ENCODE results near the gene ZBTB20. TPM values are rescaled to one million over a fixed set of nuclear protein-coding genes. Genes with fewer than 3 reads are reported as not detected.

ZBTB20 gene
- total RNA-seq, 1 experiment from 2014 or later = 3.7 TPM

GRCh38 chr3:114519415-114519814, 627.7 kb downstream of the ZBTB20 start:
- Histone ChIP-seq H3K36me3 (ENCODE audit: low read depth, low read length) (no peaks in the 10 kb centered on the region), H3K27ac (ENCODE audit: low read length) (no peak overlapping the region), H3F3A (ENCODE audit: low read length, unreplicated experiment) (no peaks in the 10 kb centered on the region), H3K9ac (ENCODE audit: low read length) (no peak overlapping the region), H3K4me2 (ENCODE audit: low read length) (no peak overlapping the region), H3K79me2 (ENCODE audit: low read length) (no peaks in the 10 kb centered on the region), H3K27me3 (ENCODE audit: low read length) (no peaks in the 10 kb centered on the region), H4K20me1 (ENCODE audit: low read length) (no peaks in the 10 kb centered on the region), H3K4me3 (ENCODE audit: low read length) (no peak overlapping the region), H3K9me2 (replicated peaks; ENCODE audit: low read length) (no peaks in the 10 kb centered on the region), H3K9me3 (ENCODE audit: low read length) (no peaks in the 10 kb centered on the region), H2AFZ (ENCODE audit: low read length) (no peak overlapping the region), H3K4me1 (ENCODE audit: insufficient read depth, low read length) (no peaks in the 10 kb centered on the region)
- no peak for TF ChIP-seq CTCF (conservative IDR thresholded peaks at IDR 0.05; ENCODE audit: low read depth, low read length)
- no peak for TF ChIP-seq EZH2 (IDR thresholded peaks at IDR 0.05; ENCODE audit: low read length, unreplicated experiment)
- no peak for TF ChIP-seq EZH2phosphoT487 (IDR thresholded peaks at IDR 0.05; ENCODE audit: borderline replicate concordance, low read length)
- intact Hi-C loops (cut with micrococcal nuclease) = no loop called here
- ChIA-PET CTCF (no interaction called here), POLR2A (ENCODE audit: unreplicated experiment) (interaction anchor here (0.6 kb wide), 1 partner anchor 243 kb away, joined by 14 read pairs; no protein-coding TSS in a partner anchor)
- BruUV-seq (replicated peaks) = no TSS peak
- DNase-seq (no peak), ATAC-seq (no peak)

- Histone ChIP-seq H3K27ac (ENCODE audit: low read length) (no peak overlapping the region), H3K9ac (ENCODE audit: low read length) (no peak overlapping the region), H2AFZ (ENCODE audit: low read length) (no peak overlapping the region), H3K9me2 (replicated peaks; ENCODE audit: low read length) (no peaks in the 10 kb centered on the region), H3K4me3 (ENCODE audit: low read length) (no peak overlapping the region), H3K79me2 (ENCODE audit: low read length) (no peaks in the 10 kb centered on the region), H3K27me3 (ENCODE audit: low read length) (no peaks in the 10 kb centered on the region), H3K9me3 (ENCODE audit: low read length) (no peaks in the 10 kb centered on the region), H3K4me1 (ENCODE audit: insufficient read depth, low read length) (no peaks in the 10 kb centered on the region), H4K20me1 (ENCODE audit: low read length) (no peaks in the 10 kb centered on the region), H3K36me3 (ENCODE audit: low read depth, low read length) (no peaks in the 10 kb centered on the region), H3F3A (ENCODE audit: low read length, unreplicated experiment) (no peaks in the 10 kb centered on the region), H3K4me2 (ENCODE audit: low read length) (no peak overlapping the region)
- DNase-seq (no peak), ATAC-seq (no peak)
- TF ChIP-seq CTCF (conservative IDR thresholded peaks at IDR 0.05; ENCODE audit: low read depth, low read length) (no peak), EZH2phosphoT487 (IDR thresholded peaks at IDR 0.05; ENCODE audit: borderline replicate concordance, low read length) (no peak), EZH2 (IDR thresholded peaks at IDR 0.05; ENCODE audit: low read length, unreplicated experiment) (no peak)
- intact Hi-C loops (cut with micrococcal nuclease) = no loop called here
- no TSS peak for BruUV-seq (replicated peaks)
- ChIA-PET POLR2A (ENCODE audit: unreplicated experiment) (no interaction called here), CTCF (no interaction called here)
These were observed 628.8 kb downstream of the ZBTB20 start for GRCh38 chr3:114518206-114518808.

GRCh38 chr3:114510201-114510600, 636.9 kb downstream of the ZBTB20 start:
- Histone ChIP-seq H4K20me1 (ENCODE audit: low read length) (no peaks in the 10 kb centered on the region), H3F3A (ENCODE audit: low read length, unreplicated experiment) (no peaks in the 10 kb centered on the region), H3K4me3 (ENCODE audit: low read length) (no peak overlapping the region), H3K79me2 (ENCODE audit: low read length) (no peaks in the 10 kb centered on the region), H3K9me2 (replicated peaks; ENCODE audit: low read length) (no peaks in the 10 kb centered on the region), H3K9ac (ENCODE audit: low read length) (no peak overlapping the region), H3K27me3 (ENCODE audit: low read length) (peaks cover 3% of the 10 kb centered on the region; the same call in 1 of the 2 replicates), H3K4me2 (ENCODE audit: low read length) (no peak overlapping the region), H2AFZ (ENCODE audit: low read length) (no peak overlapping the region), H3K27ac (ENCODE audit: low read length) (no peak overlapping the region), H3K4me1 (ENCODE audit: insufficient read depth, low read length) (no peaks in the 10 kb centered on the region), H3K36me3 (ENCODE audit: low read depth, low read length) (no peaks in the 10 kb centered on the region), H3K9me3 (ENCODE audit: low read length) (no peaks in the 10 kb centered on the region)
- DNase-seq (no peak), ATAC-seq (no peak)
- BruUV-seq (replicated peaks) = no TSS peak
- ChIA-PET CTCF (no interaction called here), POLR2A (ENCODE audit: unreplicated experiment) (no interaction called here)
- no peak for TF ChIP-seq EZH2phosphoT487 (IDR thresholded peaks at IDR 0.05; ENCODE audit: borderline replicate concordance, low read length)
- TF ChIP-seq EZH2 (IDR thresholded peaks at IDR 0.05; ENCODE audit: low read length, unreplicated experiment) = no peak
- TF ChIP-seq CTCF (conservative IDR thresholded peaks at IDR 0.05; ENCODE audit: low read depth, low read length) = no peak
- intact Hi-C loops (cut with micrococcal nuclease) = no loop called here

Measured in PC-3 (cell line).